ENCODE results near the gene PCDHA8. TPM values are rescaled to one million over a fixed set of nuclear protein-coding genes. Genes with fewer than 3 reads are reported as not detected.

Gene PCDHA8
- total and polyA plus RNA-seq, 2 of the 8 experiments (the other 6 are each of a cell fraction or from before 2014, with no cell fraction given), result 0.14 to 0.52 TPM

DNA sequence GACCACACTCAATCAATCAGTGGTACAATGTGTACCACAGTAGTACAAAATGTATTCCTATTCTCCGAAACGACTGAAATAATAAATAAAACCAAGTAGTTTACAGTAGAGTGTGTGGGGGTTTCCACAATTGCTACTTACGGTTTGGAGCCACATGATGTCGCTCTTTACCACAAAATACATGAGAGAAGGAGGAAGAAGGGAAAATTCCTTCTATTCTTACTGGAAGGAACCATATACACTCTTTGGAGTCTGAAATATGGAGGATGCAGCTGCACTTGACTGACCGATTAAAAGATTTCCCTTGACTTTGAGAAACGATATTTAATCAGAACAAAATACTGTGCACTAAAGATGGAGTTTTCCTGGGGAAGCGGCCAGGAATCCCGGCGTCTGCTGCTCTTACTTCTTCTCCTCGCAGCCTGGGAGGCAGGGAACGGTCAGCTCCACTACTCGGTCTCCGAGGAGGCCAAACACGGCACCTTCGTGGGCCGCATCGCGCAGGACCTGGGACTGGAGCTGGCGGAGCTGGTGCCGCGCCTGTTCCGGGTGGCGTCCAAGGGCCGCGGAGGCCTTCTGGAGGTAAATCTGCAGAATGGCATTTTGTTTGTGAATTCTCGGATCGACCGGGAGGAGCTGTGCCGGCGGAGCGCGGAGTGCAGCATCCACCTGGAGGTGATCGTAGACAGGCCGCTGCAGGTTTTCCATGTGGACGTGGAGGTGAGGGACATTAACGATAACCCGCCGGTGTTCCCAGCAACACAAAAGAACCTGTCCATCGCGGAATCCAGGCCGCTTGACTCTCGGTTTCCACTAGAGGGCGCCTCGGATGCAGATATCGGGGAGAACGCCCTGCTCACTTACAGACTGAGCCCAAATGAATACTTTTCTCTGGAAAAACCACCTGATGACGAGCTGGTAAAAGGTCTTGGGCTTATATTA, 33.9 kb upstream of the PCDHA8 start, which contains the start of gene PCDHA4:
PCDHA4 (plus strand) TSS at position 235 of the 942 bp plus-strand sequence.
- Histone ChIP-seq H3K27me3 (replicated peaks in 1 of 4; ENCODE audit: control insufficient read depth in 3 of 4, extremely low read depth in 1 of 4, insufficient read depth in 3 of 4, low read length in 3 of 4) (no peaks in the 10 kb centered on the region), H2BK12ac (ENCODE audit: low read depth, low read length) (no peak within 1 kb of the TSS), H3K23ac (ENCODE audit: insufficient read length) (no peak within 1 kb of the TSS), H3K14ac (ENCODE audit: insufficient read length) (no peak within 1 kb of the TSS), H4K20me1 (replicated peaks in 1 of 2; ENCODE audit: control insufficient read depth in 1 of 2, insufficient read depth in 2 of 2, low read length in 2 of 2) (no peaks in the 10 kb centered on the region), H2BK120ac (replicated peaks; ENCODE audit: low read depth, low read length) (no peak within 1 kb of the TSS), H3K36me3 (ENCODE audit: control insufficient read depth in 2 of 4, insufficient read depth in 4 of 4, low read length in 3 of 4) (peaks cover 0 to 12% (median 0%) of the 10 kb centered on the region in 4 experiments; a peak in 3 of 8 replicates), H3K9ac (replicated peaks in 1 of 4; ENCODE audit: extremely low read depth in 1 of 4, low read depth in 3 of 4, low read length in 3 of 4) (peak within 1 kb of the TSS; percentile 75 to 90 (median 84)), H2BK5ac (ENCODE audit: low read depth, low read length) (no peak within 1 kb of the TSS), H2AFZ (ENCODE audit: low read length) (peak within 1 kb of the TSS; percentile 95), H3K4me3 (ENCODE audit: extremely low read depth in 1 of 4, insufficient read depth in 2 of 4, low read depth in 3 of 4, low read length in 4 of 4) (peak within 1 kb of the TSS; percentile 80 to 88 (median 85)), H3K4me2 (ENCODE audit: insufficient read depth in 1 of 2, low read depth in 2 of 2, low read length in 2 of 2) (peak within 1 kb of the TSS; percentile 55 to 59), H2BK20ac (ENCODE audit: low read length) (no peak within 1 kb of the TSS), H4K8ac (ENCODE audit: extremely low read depth, insufficient read depth, low read length) (no peak within 1 kb of the TSS), H2BK15ac (ENCODE audit: low read length) (no peak within 1 kb of the TSS), H3K18ac (ENCODE audit: extremely low read depth, low read length) (peak within 1 kb of the TSS; percentile 81), H3K79me1 (ENCODE audit: low read depth, low read length) (no peaks in the 10 kb centered on the region), H3K9me3 (ENCODE audit: insufficient read depth in 2 of 2, low read depth in 1 of 2, low read length in 1 of 2) (peaks cover 0 to 13% of the 10 kb centered on the region in 2 experiments; a peak in 2 of 4 replicates), H3K4ac (replicated peaks; ENCODE audit: insufficient read length, low read depth, low read length) (no peak within 1 kb of the TSS), H3K79me2 (ENCODE audit: control insufficient read depth in 1 of 2, insufficient read depth in 2 of 2, low read length in 2 of 2) (no peaks in the 10 kb centered on the region), H3K27ac (ENCODE audit: low read depth, low read length) (peak within 1 kb of the TSS; percentile 31; the same call in 1 of the 2 replicates), H2AK5ac (ENCODE audit: low read depth, low read length) (no peak within 1 kb of the TSS), H4K5ac (ENCODE audit: insufficient read length, low read depth, low read length) (peak within 1 kb of the TSS; percentile 28), H3K4me1 (replicated peaks in 1 of 4; ENCODE audit: control insufficient read depth in 3 of 4, insufficient read depth in 4 of 4, low read length in 3 of 4) (no peaks in the 10 kb centered on the region), H3K56ac (replicated peaks; ENCODE audit: insufficient read length, low read depth, low read length) (no peak within 1 kb of the TSS), H3K23me2 (ENCODE audit: low read depth, low read length) (no peaks in the 10 kb centered on the region), H4K91ac (replicated peaks; ENCODE audit: insufficient read length, low read length) (no peak within 1 kb of the TSS)
- ChIA-PET POLR2A (ENCODE audit: partially characterized antibody) (interaction anchor here (0.6 to 2.1 kb wide), 8 partner anchors 10 to 233 kb away, joined by 3 to 8 read pairs (median 3); partner anchors contain the start of genes PCDHA1, PCDHA2 and PCDHA6), CTCF (ENCODE audit: partially characterized antibody) (interaction anchor here (0.6 to 5.5 kb wide), 49 partner anchors 9 to 757 kb away, joined by 3 to 59 read pairs (median 4); partner anchors contain the start of genes PCDHA1, PCDHA10, PCDHA11 and PCDHA12)
- FAIRE-seq, result peak; percentile 93
- 5% methylated on average over 36 of the region's 47 CpGs; no CpG with 5 or more reads in 1 of the 2 experiments for WGBS, 2 experiments (ENCODE audit: extremely low coverage in 1 of 2, insufficient coverage in 1 of 2, insufficient read length in 1 of 2, insufficient replicate concordance in 2 of 2, low coverage in 1 of 2, low lambda C conversion rate in 2 of 2, missing lambda C conversion rate in 1 of 2)
- peak in 1 of 2 experiments; percentile 94 for DNase-seq (ENCODE audit: low read depth in 1 of 2, low spot score in 2 of 2)
- TF ChIP-seq, protein P1, sequence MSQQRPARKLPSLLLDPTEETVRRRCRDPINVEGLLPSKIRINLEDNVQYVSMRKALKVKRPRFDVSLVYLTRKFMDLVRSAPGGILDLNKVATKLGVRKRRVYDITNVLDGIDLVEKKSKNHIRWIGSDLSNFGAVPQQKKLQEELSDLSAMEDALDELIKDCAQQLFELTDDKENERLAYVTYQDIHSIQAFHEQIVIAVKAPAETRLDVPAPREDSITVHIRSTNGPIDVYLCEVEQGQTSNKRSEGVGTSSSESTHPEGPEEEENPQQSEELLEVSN (IDR thresholded peaks at IDR 0.05), result no peak
- TF ChIP-seq ZNF274 (IDR thresholded peaks at IDR 0.05; ENCODE audit: borderline replicate concordance, extremely low read depth, low read length) (no peak), TAF7 (optimal IDR thresholded peaks at IDR 0.05; ENCODE audit: borderline replicate concordance, low read depth, low read length) (no peak), TEAD4 (IDR thresholded peaks at IDR 0.05; ENCODE audit: low read depth, low read length) (0 out of 2 replicates have a peak, but pooled peaks have one; percentile 32), TCF12 (IDR thresholded peaks at IDR 0.05; ENCODE audit: low read depth, low read length) (no peak), ASH2L (IDR thresholded peaks at IDR 0.05; ENCODE audit: low read length) (peak; percentile 40), RAD21 (IDR thresholded peaks at IDR 0.05 in 1 of 2, conservative IDR thresholded peaks at IDR 0.05 in 1 of 2; ENCODE audit: low read depth in 2 of 2, low read length in 2 of 2) (peak; percentile 75 to 76), GTF2F1 (IDR thresholded peaks at IDR 0.05; ENCODE audit: borderline replicate concordance, low read depth, low read length) (no peak), EGR1 (IDR thresholded peaks at IDR 0.05; ENCODE audit: borderline replicate concordance, low read depth, low read length) (no peak), YY1 (IDR thresholded peaks at IDR 0.05; ENCODE audit: low read depth, low read length) (peak; percentile 17; the same call in 1 of the 2 replicates)
